HG03521 (cell line): ENCODE measurements around the gene NAA10.

Source experiments
- ATAC-seq: cut with Tn5 transposase; IDR thresholded peaks from one replicate; pipeline ENCODE4 v1.9.1; 2021; ENCODE audit warnings: mild to moderate bottlenecking, moderate library complexity; ENCODE audit not compliant: unreplicated experiment

NAA10 gene

GRCh38 chrX:153885968-153886903 is 48.6 kb downstream of the NAA10 start, which contains the start of gene L1CAM:
TSS of gene L1CAM (minus strand) at chrX:153886173. CDS start at chrX:153875836, 10,337 bp downstream.
- ATAC-seq, result no peak

DNA sequence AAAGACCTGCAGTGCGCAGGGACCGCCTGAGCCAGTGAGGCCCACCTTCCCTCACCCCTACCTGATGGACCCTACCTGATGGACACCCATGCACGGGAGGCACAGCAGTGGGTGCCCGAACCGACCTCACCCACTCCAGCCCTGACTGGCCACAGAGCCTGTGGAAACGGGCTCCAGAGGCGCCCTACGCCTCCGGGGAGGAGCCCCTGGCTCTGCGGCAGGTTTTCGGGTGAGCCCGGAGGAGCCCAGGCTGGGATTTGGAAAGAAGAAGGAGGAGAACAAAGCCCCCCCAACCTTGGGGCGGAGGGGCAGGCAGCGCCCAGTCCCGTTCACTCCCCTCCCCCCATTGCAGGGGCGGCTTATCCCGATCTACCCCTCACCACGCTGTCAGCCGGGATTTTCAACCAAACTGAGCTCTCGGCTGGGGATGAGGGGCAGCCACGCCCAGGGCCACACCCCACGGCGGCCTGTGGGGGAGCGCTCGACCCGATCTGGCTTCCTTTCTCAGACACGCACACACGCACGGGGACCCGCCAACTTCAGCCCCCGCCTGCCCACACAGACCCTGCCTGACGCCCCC is 49.5 kb downstream of the NAA10 start:
- ATAC-seq, result no peak

GRCh38 chrX:153884590-153884989 is 50.2 kb downstream of the NAA10 start:
- ATAC-seq, result no peak

DNA sequence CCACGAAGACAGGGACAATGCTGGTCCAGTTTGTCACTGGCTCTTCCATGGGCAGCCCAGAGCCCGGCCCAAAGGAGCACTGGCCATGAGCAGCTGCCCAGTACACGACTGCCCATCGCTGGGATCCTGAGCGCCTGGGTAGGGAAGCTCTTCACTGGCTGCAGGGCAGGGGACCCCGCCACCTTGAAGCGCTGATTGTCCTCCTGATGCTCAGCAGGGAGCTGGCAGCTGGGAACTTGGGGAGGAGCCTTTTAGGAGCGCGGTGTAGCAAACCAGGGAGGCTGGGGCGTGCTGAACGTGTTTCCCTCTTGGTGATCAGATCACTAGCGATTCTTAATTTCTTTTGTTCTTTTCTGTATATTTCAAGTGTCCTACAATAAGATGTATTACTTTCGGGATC is 50.7 kb downstream of the NAA10 start:
- ATAC-seq, result no peak

DNA sequence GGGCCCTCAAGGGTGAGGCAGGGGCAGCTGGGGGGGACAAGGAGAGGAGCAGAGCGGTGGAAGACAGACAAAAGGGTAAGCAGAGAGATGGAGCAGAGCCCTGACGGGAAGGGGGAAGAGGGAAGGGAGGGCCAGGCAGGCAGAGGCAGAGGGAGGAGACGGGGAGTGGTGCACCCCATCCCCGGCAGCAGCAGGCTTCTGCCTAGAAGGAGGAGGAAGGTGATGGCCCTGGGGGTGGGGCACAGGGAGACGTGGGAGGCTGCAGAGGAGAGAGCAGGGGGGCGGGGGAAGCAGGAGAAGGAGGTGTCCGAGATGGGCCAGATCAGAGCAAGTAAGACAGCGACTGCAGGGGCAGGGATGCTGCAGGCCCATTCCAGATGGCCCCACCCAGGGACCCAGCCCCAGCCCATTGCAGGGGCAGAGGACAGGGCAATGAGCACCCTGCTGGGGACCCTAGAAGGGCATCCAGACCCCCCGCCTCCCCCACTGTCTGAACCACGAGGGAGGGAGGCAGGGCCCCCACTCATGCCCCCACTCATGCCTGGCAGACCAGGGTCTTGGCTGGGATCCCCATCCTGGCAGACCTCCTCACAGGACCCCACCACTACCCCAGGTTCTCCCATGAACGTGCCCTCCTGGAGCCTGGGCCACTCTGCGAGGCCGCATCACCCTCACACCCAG is 51.5 kb downstream of the NAA10 start:
- no peak for ATAC-seq

GRCh38 chrX:153882557-153882956 is 52.3 kb downstream of the NAA10 start:
- ATAC-seq, result no peak

DNA sequence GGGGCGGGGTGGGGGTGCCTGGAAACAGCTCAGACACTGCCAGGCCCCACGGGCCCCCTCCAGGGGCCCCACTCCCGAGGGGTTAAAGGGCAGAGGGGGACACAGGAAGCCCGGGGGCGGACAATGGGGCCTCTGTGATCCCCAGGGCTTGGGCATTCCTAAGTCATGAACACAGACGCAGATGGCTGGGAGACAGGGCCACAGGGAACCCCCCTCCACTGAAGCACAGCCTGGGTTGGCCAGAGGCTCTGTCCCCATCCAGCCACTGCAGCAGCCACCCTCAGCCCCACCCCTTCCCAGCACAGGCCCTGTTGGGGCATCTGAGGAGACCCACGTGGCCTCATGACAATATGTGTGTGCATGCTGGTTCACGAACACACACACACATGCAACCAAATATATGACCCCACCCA is 52.7 kb downstream of the NAA10 start:
- ATAC-seq, result no peak

GRCh38 chrX:153881281-153881680 is 53.6 kb downstream of the NAA10 start:
- ATAC-seq, result no peak

DNA sequence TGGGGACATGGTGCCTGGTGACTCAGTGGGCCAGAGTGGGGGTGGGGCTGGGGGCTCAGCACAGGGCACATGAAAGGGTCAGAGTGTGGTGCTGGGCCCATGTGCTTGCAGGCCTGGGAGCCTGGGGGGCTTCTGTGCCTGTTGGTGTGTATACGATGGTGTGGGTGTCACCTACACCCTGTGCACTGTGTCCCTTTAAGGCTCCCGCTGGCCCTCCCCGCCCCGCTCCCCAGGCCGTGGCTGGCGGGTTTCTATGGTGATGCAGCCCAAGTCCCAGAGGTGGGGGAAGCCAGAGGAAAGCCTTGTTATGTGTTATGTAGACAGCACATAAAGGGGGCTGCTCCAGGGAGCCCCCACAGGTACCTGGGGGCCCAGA is 54.4 kb downstream of the NAA10 start:
- no peak for ATAC-seq

DNA sequence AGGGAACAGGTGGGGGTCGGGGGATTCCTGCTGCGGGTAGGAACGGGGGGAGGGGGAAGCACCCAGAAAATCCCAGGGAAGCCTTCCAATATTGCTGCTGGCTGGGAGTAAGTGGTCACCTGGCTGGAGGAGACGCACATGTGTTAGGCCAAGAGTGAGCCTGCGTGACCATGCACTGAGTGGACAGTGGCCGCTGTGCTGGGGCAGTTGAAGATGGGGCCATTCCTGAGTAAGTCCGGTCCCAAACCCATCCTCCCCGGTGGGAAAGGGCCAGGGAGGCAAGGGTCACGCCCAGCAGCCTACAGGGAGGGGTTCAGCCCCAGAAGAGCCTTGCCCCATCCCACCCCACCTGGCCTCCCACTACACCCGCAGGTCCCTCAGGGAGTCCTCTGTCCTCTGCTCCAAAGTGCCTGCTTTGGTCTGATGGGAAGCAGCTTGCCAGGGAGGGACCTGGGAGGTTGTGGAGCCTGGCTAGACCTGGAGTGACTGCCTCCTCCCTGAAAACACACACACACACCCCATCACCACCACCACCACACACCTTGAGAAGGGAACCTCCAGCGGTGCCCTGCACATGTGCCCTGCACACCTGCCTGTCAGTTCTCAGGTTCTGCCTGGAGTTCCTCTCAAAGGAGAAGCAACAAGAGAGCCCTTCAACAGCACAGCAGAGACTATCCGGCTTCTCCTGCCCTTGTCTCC is 54.9 kb downstream of the NAA10 start:
- ATAC-seq, result no peak
